OCI-LY7 (cell line): ENCODE measurements around the gene FBXO44. TPM values are rescaled to one million over a fixed set of nuclear protein-coding genes. Genes with fewer than 3 reads are reported as not detected.

ENCODE experiments used
- BruUV-seq: library from RNA; stranded (reverse); fragments of 400-500 nt; replicated peaks from 2 replicates; lab custom pipeline; 2021; lab: Mats Ljungman, UMichigan
- CTCF ChIA-PET: fragments of 300-600 bp; sonication (Branson Sonifier 250); formaldehyde crosslinking; loops from one replicate; lab custom pipeline; 2022; ENCODE audit warnings: antibody characterized with exemption; ENCODE audit not compliant: unreplicated experiment; lab: Charles Lee
- POLR2A ChIA-PET: fragments of 300-600 bp; sonication (Branson Sonifier 250); formaldehyde crosslinking; loops from one replicate; lab custom pipeline; 2022; ENCODE audit warnings: antibody characterized with exemption; lab: Charles Lee
- DNase-seq: peaks from one replicate; pipeline ENCODE4 v3.0.0-alpha.2; 2015; ENCODE audit warnings: low spot score
- H2AFZ ChIP-seq: fragments of 200-600 bp; sonication (generic), shearing (Covaris generic); 2 replicates; pipeline ENCODE4 v1.6.1; 2014; ENCODE audit warnings: mild to moderate bottlenecking, antibody characterized with exemption, low read length, moderate library complexity
- H3K27ac ChIP-seq: fragments of 200-600 bp; sonication (generic); 2 replicates; pipeline ENCODE4 v1.5.1; 2014; ENCODE audit warnings: mixed run types, low read depth, mild to moderate bottlenecking, moderate library complexity, low read length, inconsistent platforms; ENCODE audit not compliant: poor library complexity, severe bottlenecking
- H3K36me3 ChIP-seq: fragments of 200-600 bp; sonication (generic); 2 replicates; pipeline ENCODE4 v1.6.1; 2014; ENCODE audit warnings: mild to moderate bottlenecking, antibody characterized with exemption, low read length, moderate library complexity, mixed read lengths; ENCODE audit not compliant: insufficient read depth
- H3K4me1 ChIP-seq: fragments of 200-600 bp; sonication (generic); 2 replicates; pipeline ENCODE4 v1.5.1; 2014; ENCODE audit warnings: mild to moderate bottlenecking, low read length; ENCODE audit not compliant: insufficient read depth, poor library complexity, severe bottlenecking
- H3K4me2 ChIP-seq: fragments of 200-600 bp; sonication (generic); 2 replicates; pipeline ENCODE4 v1.6.1; 2014; ENCODE audit warnings: mild to moderate bottlenecking, low read length
- H3K4me3 ChIP-seq: fragments of 200-600 bp; sonication (generic); 2 replicates; pipeline ENCODE4 v1.5.1; 2014; ENCODE audit warnings: mild to moderate bottlenecking, low read depth, low read length; ENCODE audit not compliant: poor library complexity, severe bottlenecking
- H3K79me2 ChIP-seq: fragments of 200-600 bp; sonication (generic); 2 replicates; pipeline ENCODE4 v1.6.1; 2016; ENCODE audit warnings: low read depth, mild to moderate bottlenecking, low read length, moderate library complexity, mixed read lengths; ENCODE audit not compliant: insufficient read depth
- H3K9me2 ChIP-seq: fragments of 200-600 bp; sonication (generic); 2 replicates; pipeline ENCODE4 v1.6.1; 2016; ENCODE audit warnings: mild to moderate bottlenecking, low read length, mixed read lengths; ENCODE audit not compliant: insufficient read depth
- H3K9me3 ChIP-seq: fragments of 200-600 bp; sonication (generic); 2 replicates; pipeline ENCODE4 v1.6.1; 2014; ENCODE audit warnings: mild to moderate bottlenecking, mixed run types, low read length, mixed read lengths
- H4K20me1 ChIP-seq: fragments of 200-600 bp; sonication (generic); 2 replicates; pipeline ENCODE4 v1.6.1; 2014; ENCODE audit warnings: mild to moderate bottlenecking, antibody characterized with exemption, low read length, moderate library complexity, mixed read lengths; ENCODE audit not compliant: insufficient read depth
- EZH2phosphoT487 ChIP-seq: fragments of 200-600 bp; sonication (generic); IDR thresholded peaks from 2 replicates; pipeline ENCODE4 v1.6.1; 2018; ENCODE audit warnings: low read depth, borderline replicate concordance, mild to moderate bottlenecking, mixed run types, antibody characterized with exemption, low read length, moderate library complexity, mixed read lengths
- intact Hi-C: fragments of 100-400 bp; cut with micrococcal nuclease; formaldehyde crosslinking; loops from one replicate; pipeline ENCODE4 v1.10.0; 2022; ENCODE audit not compliant: unreplicated experiment
- total RNA-seq, 2 experiments: library from RNA; depleted of rRNA in 1 of 2; stranded (reverse); fragments of >200 nt in 1 of 2; shearing (Covaris generic) in 1 of 2; gene quantifications; 2 replicates each; pipeline ENCODE4 v1.2.3, GENCODE V29; 2014 to 2022
- TF ChIP-seq, protein P1 (sequence below): fragments of 200-600 bp; sonication (generic); conservative IDR thresholded peaks from 2 replicates; pipeline ENCODE4 v1.5.1; 2014; ENCODE audit warnings: mild to moderate bottlenecking, antibody characterized with exemption, low read length, moderate library complexity, mixed read lengths

The FBXO44 gene
- total RNA-seq, 2 experiments from 2014 or later, result 16.2 to 20.8 TPM

DNA sequence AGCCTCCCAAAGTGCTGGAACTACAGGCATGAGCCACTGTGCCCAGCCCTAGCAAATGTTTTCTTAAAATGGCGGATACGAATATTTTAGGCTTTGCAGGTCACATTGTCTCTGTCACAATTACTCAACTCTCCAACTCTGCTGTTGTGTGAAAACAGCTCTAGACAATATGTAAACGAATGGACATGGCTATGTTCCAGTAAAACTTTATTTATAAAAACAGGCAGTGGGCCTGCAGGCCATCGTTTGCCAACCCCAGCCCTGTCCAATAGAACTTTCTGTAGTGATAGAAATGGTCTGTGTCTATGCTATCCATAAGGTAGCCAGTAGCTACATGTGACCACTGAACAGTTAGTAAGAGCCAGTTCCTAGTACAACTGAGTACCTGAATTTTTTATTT lies 5.1 kb downstream of the FBXO44 start:
- H3K4me3 ChIP-seq, result no peak overlapping the region
- no TSS peak for BruUV-seq
- ChIA-PET POLR2A (interaction anchor here (0.5 to 1.0 kb wide), 3 partner anchors 22 to 61 kb away, joined by 3 read pairs; no protein-coding TSS in a partner anchor), CTCF (no interaction called here)
- H3K36me3 ChIP-seq, result peaks cover 7% of the 10 kb centered on the region; the same call in 1 of the 2 replicates
- H3K79me2 ChIP-seq, result no peaks in the 10 kb centered on the region
- TF ChIP-seq EZH2phosphoT487, result no peak
- TF ChIP-seq, protein P1, sequence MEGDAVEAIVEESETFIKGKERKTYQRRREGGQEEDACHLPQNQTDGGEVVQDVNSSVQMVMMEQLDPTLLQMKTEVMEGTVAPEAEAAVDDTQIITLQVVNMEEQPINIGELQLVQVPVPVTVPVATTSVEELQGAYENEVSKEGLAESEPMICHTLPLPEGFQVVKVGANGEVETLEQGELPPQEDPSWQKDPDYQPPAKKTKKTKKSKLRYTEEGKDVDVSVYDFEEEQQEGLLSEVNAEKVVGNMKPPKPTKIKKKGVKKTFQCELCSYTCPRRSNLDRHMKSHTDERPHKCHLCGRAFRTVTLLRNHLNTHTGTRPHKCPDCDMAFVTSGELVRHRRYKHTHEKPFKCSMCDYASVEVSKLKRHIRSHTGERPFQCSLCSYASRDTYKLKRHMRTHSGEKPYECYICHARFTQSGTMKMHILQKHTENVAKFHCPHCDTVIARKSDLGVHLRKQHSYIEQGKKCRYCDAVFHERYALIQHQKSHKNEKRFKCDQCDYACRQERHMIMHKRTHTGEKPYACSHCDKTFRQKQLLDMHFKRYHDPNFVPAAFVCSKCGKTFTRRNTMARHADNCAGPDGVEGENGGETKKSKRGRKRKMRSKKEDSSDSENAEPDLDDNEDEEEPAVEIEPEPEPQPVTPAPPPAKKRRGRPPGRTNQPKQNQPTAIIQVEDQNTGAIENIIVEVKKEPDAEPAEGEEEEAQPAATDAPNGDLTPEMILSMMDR, result no peak
- peaks cover 6% of the 10 kb centered on the region for H3K4me1 ChIP-seq
- H2AFZ ChIP-seq, result no peak overlapping the region
- DNase-seq, result no peak
- H3K9me2 ChIP-seq, result no peaks in the 10 kb centered on the region
- no peaks in the 10 kb centered on the region for H3K9me3 ChIP-seq
- H3K4me2 ChIP-seq, result no peak overlapping the region
- no peaks in the 10 kb centered on the region for H4K20me1 ChIP-seq
- H3K27ac ChIP-seq, result no peak overlapping the region
- intact Hi-C loops, result loop anchor here (10.0 kb wide), 1 partner anchor 305 kb away; no protein-coding TSS in a partner anchor

GRCh38 chr1:11661103-11661502 lies 6.4 kb downstream of the FBXO44 start:
- Histone ChIP-seq H4K20me1 (no peaks in the 10 kb centered on the region), H2AFZ (no peak overlapping the region), H3K36me3 (peaks cover 7% of the 10 kb centered on the region; the same call in 1 of the 2 replicates), H3K9me2 (no peaks in the 10 kb centered on the region), H3K27ac (no peak overlapping the region), H3K4me1 (no peaks in the 10 kb centered on the region), H3K9me3 (no peaks in the 10 kb centered on the region), H3K4me3 (no peak overlapping the region), H3K4me2 (no peak overlapping the region), H3K79me2 (no peaks in the 10 kb centered on the region)
- BruUV-seq, result no TSS peak
- TF ChIP-seq EZH2phosphoT487, result no peak
- DNase-seq, result no peak
- POLR2A ChIA-PET, result interaction anchor here (0.7 kb wide), 1 partner anchor 16 kb away, joined by 3 read pairs; no protein-coding TSS in a partner anchor
- CTCF ChIA-PET, result no interaction called here
- intact Hi-C loops, result no loop called here

DNA sequence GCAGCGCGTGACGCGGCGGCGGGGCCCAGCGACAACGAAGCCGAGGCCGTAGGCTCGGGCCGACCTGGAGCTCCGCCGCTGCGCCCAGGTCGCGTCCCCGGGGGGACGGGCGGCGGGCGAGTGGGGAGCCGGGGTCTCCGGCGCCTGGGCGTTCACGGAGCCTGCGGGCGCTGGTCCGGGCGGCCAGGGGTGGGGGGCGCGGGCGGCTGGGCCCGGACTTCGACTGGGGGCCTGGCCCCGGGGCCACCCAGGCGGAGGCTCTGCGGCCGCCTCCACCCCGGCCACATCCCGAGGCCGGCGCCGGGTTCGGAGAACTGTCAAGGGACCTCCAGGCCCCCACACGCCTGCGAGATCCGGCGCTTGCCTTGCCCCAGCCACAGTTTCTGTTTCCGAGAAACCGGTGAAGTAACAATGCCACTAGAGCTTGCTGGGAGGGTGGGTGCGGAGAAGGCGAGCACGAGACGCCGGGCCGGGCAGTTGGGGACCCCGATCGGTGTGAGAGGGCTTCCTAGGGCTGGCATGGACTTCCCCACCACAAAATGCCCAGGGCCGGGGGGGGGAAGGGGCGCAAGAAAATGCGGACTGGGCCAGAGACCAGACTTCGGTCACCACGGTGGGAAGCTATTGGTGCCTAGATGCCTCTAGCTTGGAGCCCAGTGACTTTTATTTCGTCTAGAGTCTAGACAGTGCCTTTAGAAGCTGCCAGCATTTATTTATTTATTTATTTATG lies 9.8 kb downstream of the FBXO44 start:
- no peaks in the 10 kb centered on the region for H3K4me1 ChIP-seq
- ChIA-PET CTCF (interaction anchor here (0.5 to 1.1 kb wide), 3 partner anchors 55 to 1794 kb away, joined by 3 to 4 read pairs (median 3); no protein-coding TSS in a partner anchor), POLR2A (interaction anchor here (0.9 kb wide), 1 partner anchor 11 kb away, joined by 3 read pairs; no protein-coding TSS in a partner anchor)
- no peaks in the 10 kb centered on the region for H3K9me2 ChIP-seq
- TF ChIP-seq, protein P1, result no peak
- TF ChIP-seq EZH2phosphoT487, result no peak
- no peaks in the 10 kb centered on the region for H3K36me3 ChIP-seq
- peak overlapping the region; percentile 67 for H3K4me2 ChIP-seq
- no peaks in the 10 kb centered on the region for H3K9me3 ChIP-seq
- H3K4me3 ChIP-seq, result peak overlapping the region; percentile 52
- no TSS peak for BruUV-seq
- no peaks in the 10 kb centered on the region for H3K79me2 ChIP-seq
- H3K27ac ChIP-seq, result no peak overlapping the region
- DNase-seq, result no peak
- H2AFZ ChIP-seq, result peak overlapping the region; percentile 2; the same call in 1 of the 2 replicates
- intact Hi-C loops, result loop anchor here (1.0 to 2.0 kb wide), 2 partner anchors 30 to 55 kb away; no protein-coding TSS in a partner anchor
- H4K20me1 ChIP-seq, result no peaks in the 10 kb centered on the region
